GM23338 (cell line): ENCODE data around the gene RYR1. TPM values are rescaled to one million over a fixed set of nuclear protein-coding genes. Genes with fewer than 3 reads are reported as not detected.

Experiments used
- ATAC-seq: fragments of 200-7000 bp; cut with Tn5 transposase; 3 replicates; pipeline ENCODE4 v1.9.1; 2020
- DNase-seq: peaks from one replicate; pipeline ENCODE4 v3.0.0-alpha.2; 2015; ENCODE audit warnings: low spot score
- H2AFZ ChIP-seq: fragments of 200-600 bp; sonication (generic); 2 replicates; pipeline ENCODE4 v1.8.0; 2016; ENCODE audit warnings: antibody characterized with exemption, mild to moderate bottlenecking, moderate library complexity
- H3F3A ChIP-seq: fragments of 200-600 bp; sonication (generic); replicated peaks from 2 replicates; pipeline ENCODE4 v1.8.0; 2017; ENCODE audit warnings: antibody characterized with exemption, mixed run types, low read depth
- H3K27ac ChIP-seq: fragments of 200-600 bp; sonication (generic); 2 replicates; pipeline ENCODE4 v1.6.1; 2016; ENCODE audit warnings: low read depth
- H3K27me3 ChIP-seq: fragments of 200-600 bp; sonication (generic); 2 replicates; pipeline ENCODE4 v1.8.0; 2016; ENCODE audit warnings: mild to moderate bottlenecking, mixed run types, moderate library complexity; ENCODE audit not compliant: insufficient read depth
- H3K36me3 ChIP-seq: fragments of 200-600 bp; sonication (generic); 2 replicates; pipeline ENCODE4 v1.8.0; 2016; ENCODE audit warnings: mild to moderate bottlenecking; ENCODE audit not compliant: insufficient read depth
- H3K4me1 ChIP-seq: fragments of 200-600 bp; sonication (generic); 2 replicates; pipeline ENCODE4 v1.8.0; 2016; ENCODE audit warnings: mild to moderate bottlenecking, moderate library complexity; ENCODE audit not compliant: insufficient read depth
- H3K4me2 ChIP-seq: fragments of 200-600 bp; sonication (generic); 2 replicates; pipeline ENCODE4 v1.7.1; 2017; ENCODE audit warnings: mixed run types
- H3K4me3 ChIP-seq: fragments of 200-600 bp; sonication (generic); 2 replicates; pipeline ENCODE4 v1.6.1; 2016; ENCODE audit warnings: mixed run types
- H3K79me2 ChIP-seq: fragments of 200-600 bp; sonication (generic); replicated peaks from 2 replicates; pipeline ENCODE4 v1.8.0; 2017; ENCODE audit warnings: mild to moderate bottlenecking; ENCODE audit not compliant: insufficient read depth
- H3K9me2 ChIP-seq: fragments of 200-600 bp; sonication (generic); 2 replicates; pipeline ENCODE4 v1.8.0; 2017; ENCODE audit not compliant: insufficient read depth
- H4K20me1 ChIP-seq: fragments of 200-600 bp; sonication (generic); replicated peaks from 2 replicates; pipeline ENCODE4 v1.8.0; 2017; ENCODE audit warnings: mild to moderate bottlenecking; ENCODE audit not compliant: insufficient read depth
- H3K27ac Mint-ChIP-seq: 2 replicates; pipeline ENCODE4 v1.8.0; 2020; ENCODE audit warnings: inconsistent platforms, mild to moderate bottlenecking, moderate library complexity, mixed read lengths
- H3K27me3 Mint-ChIP-seq: 3 replicates; pipeline ENCODE4 v1.8.0; 2022; ENCODE audit warnings: low read depth, mild to moderate bottlenecking, moderate library complexity, mixed read lengths, inconsistent platforms; ENCODE audit not compliant: insufficient read depth, poor library complexity
- H3K36me3 Mint-ChIP-seq: 3 replicates; pipeline ENCODE4 v1.8.0; 2021; ENCODE audit warnings: low read depth, mild to moderate bottlenecking, inconsistent platforms, moderate library complexity, mixed read lengths
- H3K4me1 Mint-ChIP-seq: 3 replicates; pipeline ENCODE4 v1.8.0; 2020; ENCODE audit warnings: mild to moderate bottlenecking, inconsistent platforms, mixed read lengths
- H3K4me3 Mint-ChIP-seq: 3 replicates; pipeline ENCODE4 v1.8.0; 2021; ENCODE audit warnings: moderate library complexity, mild to moderate bottlenecking, inconsistent platforms, mixed read lengths
- H3K9me3 Mint-ChIP-seq: 3 replicates; pipeline ENCODE4 v1.8.0; 2020; ENCODE audit warnings: moderate library complexity, mild to moderate bottlenecking, inconsistent platforms, mixed read lengths
- EZH2 ChIP-seq: fragments of 200-600 bp; sonication (generic); IDR thresholded peaks from one replicate; pipeline ENCODE4 v1.8.0; 2017; ENCODE audit warnings: antibody characterized with exemption, mild to moderate bottlenecking, low read depth; ENCODE audit not compliant: unreplicated experiment
- JUNB ChIP-seq: IDR thresholded peaks from one replicate; pipeline ENCODE4 v1.6.1; 2016; ENCODE audit warnings: antibody characterized with exemption; ENCODE audit not compliant: unreplicated experiment
- POLR2AphosphoS5 ChIP-seq: IDR thresholded peaks from 2 replicates; pipeline ENCODE4 v1.6.1; 2016; ENCODE audit warnings: antibody characterized with exemption, low read depth
- ZNF114 ChIP-seq: fragments of 250-450 bp; sonication (Bioruptor Pico); IDR thresholded peaks from 2 replicates; pipeline ENCODE4 v1.5.0; 2020; ENCODE audit warnings: mild to moderate bottlenecking, moderate library complexity
- ZNF331 ChIP-seq: fragments of 250-450 bp; sonication (Bioruptor Pico); IDR thresholded peaks from 2 replicates; pipeline ENCODE4 v1.5.0; 2020; ENCODE audit warnings: low read depth, mild to moderate bottlenecking, moderate library complexity
- ZNF462 ChIP-seq: fragments of 250-450 bp; sonication (Bioruptor Pico); IDR thresholded peaks from 2 replicates; pipeline ENCODE4 v1.5.0; 2020; ENCODE audit warnings: mild to moderate bottlenecking, moderate library complexity
- polyA plus RNA-seq: library from polyadenylated mRNA; unstranded; fragments of >200 nt; fragmentation: Nextera tagmentation; extraction: Ambion mirVana; gene quantifications from 2 replicates; pipeline ENCODE4 v1.2.1, GENCODE V29; 2016
- total RNA-seq: library from RNA; depleted of rRNA; stranded (reverse); fragments of >200 nt; shearing (Covaris generic); gene quantifications from 2 replicates; pipeline ENCODE4 v1.2.3, GENCODE V29; 2014
- TF ChIP-seq, protein P1 (sequence below): IDR thresholded peaks from 2 replicates; pipeline ENCODE4 v1.6.1; 2016; ENCODE audit warnings: antibody characterized with exemption
- TF ChIP-seq, protein P2 (sequence below): IDR thresholded peaks from one replicate; pipeline ENCODE4 v1.6.1; 2018; ENCODE audit warnings: antibody characterized with exemption; ENCODE audit not compliant: unreplicated experiment

Gene RYR1
- total and polyA plus RNA-seq, 2 experiments from 2014 or later: 4.0 to 26.7 TPM

DNA sequence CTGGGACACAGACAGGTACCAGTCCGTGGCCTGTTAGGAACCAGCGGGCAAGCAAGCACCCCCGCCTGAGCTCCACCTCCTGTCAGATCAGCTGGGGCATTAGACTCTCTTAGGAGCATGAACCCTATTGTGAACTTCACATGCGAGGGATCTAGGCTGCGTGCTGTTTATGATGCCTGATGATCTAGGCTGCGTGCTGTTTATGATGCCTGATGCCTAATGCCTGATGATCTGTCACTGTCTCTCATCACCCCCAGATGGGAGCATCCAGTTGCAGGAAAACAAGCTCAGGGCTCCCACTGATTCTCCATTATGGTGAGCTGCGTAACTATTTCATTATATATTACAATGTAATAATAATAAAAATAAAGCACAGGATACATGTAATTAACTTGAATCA is 11.1 kb upstream of the RYR1 start:
- DNase-seq: no peak
- Mint-ChIP-seq H3K4me3 (no peak overlapping the region), H3K4me1 (peaks cover 16% of the 10 kb centered on the region), H3K9me3 (no peaks in the 10 kb centered on the region), H3K36me3 (no peaks in the 10 kb centered on the region; the same call in 2 of the 3 replicates), H3K27ac (no peak overlapping the region), H3K27me3 (peaks cover 32% of the 10 kb centered on the region)
- Histone ChIP-seq H3K79me2 (no peaks in the 10 kb centered on the region), H2AFZ (no peak overlapping the region), H3K9me2 (no peaks in the 10 kb centered on the region), H3F3A (0 out of 2 replicates have a peak, but pooled peaks cover 25% of the 10 kb centered on the region), H3K4me3 (no peak overlapping the region), H3K36me3 (no peaks in the 10 kb centered on the region), H3K27me3 (peaks cover 10% of the 10 kb centered on the region; the same call in 1 of the 2 replicates), H3K27ac (no peak overlapping the region), H3K4me1 (peaks cover 24% of the 10 kb centered on the region), H4K20me1 (no peaks in the 10 kb centered on the region), H3K4me2 (no peak overlapping the region)
- no peak for TF ChIP-seq ZNF331 (CRISPR knock-in tag)
- ATAC-seq: no peak

GRCh38 chr19:38424272-38424671 is 9.2 kb upstream of the RYR1 start:
- no peak overlapping the region for H3K27ac Mint-ChIP-seq

More at GRCh38 chr19:38424272-38424671, 9.2 kb upstream of the RYR1 start:
- Mint-ChIP-seq H3K36me3 (no peaks in the 10 kb centered on the region), H3K4me1 (peaks cover 9% of the 10 kb centered on the region), H3K27me3 (peaks cover 23% of the 10 kb centered on the region), H3K4me3 (no peak overlapping the region), H3K9me3 (no peaks in the 10 kb centered on the region)
- H3K4me2 ChIP-seq: no peak overlapping the region
- TF ChIP-seq EZH2: no peak
- TF ChIP-seq ZNF114 (CRISPR knock-in tag): no peak
- no peak for TF ChIP-seq ZNF331 (CRISPR knock-in tag)
- TF ChIP-seq, protein P1, sequence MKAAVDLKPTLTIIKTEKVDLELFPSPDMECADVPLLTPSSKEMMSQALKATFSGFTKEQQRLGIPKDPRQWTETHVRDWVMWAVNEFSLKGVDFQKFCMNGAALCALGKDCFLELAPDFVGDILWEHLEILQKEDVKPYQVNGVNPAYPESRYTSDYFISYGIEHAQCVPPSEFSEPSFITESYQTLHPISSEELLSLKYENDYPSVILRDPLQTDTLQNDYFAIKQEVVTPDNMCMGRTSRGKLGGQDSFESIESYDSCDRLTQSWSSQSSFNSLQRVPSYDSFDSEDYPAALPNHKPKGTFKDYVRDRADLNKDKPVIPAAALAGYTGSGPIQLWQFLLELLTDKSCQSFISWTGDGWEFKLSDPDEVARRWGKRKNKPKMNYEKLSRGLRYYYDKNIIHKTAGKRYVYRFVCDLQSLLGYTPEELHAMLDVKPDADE: no peak
- TF ChIP-seq, protein P2, sequence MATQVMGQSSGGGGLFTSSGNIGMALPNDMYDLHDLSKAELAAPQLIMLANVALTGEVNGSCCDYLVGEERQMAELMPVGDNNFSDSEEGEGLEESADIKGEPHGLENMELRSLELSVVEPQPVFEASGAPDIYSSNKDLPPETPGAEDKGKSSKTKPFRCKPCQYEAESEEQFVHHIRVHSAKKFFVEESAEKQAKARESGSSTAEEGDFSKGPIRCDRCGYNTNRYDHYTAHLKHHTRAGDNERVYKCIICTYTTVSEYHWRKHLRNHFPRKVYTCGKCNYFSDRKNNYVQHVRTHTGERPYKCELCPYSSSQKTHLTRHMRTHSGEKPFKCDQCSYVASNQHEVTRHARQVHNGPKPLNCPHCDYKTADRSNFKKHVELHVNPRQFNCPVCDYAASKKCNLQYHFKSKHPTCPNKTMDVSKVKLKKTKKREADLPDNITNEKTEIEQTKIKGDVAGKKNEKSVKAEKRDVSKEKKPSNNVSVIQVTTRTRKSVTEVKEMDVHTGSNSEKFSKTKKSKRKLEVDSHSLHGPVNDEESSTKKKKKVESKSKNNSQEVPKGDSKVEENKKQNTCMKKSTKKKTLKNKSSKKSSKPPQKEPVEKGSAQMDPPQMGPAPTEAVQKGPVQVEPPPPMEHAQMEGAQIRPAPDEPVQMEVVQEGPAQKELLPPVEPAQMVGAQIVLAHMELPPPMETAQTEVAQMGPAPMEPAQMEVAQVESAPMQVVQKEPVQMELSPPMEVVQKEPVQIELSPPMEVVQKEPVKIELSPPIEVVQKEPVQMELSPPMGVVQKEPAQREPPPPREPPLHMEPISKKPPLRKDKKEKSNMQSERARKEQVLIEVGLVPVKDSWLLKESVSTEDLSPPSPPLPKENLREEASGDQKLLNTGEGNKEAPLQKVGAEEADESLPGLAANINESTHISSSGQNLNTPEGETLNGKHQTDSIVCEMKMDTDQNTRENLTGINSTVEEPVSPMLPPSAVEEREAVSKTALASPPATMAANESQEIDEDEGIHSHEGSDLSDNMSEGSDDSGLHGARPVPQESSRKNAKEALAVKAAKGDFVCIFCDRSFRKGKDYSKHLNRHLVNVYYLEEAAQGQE: no peak
- TF ChIP-seq ZNF462 (CRISPR knock-in tag): no peak
- no peak for TF ChIP-seq POLR2AphosphoS5
- no peak for TF ChIP-seq JUNB
- no peaks in the 10 kb centered on the region for H3K9me2 ChIP-seq
- DNase-seq: no peak
- no peaks in the 10 kb centered on the region for H4K20me1 ChIP-seq
- no peaks in the 10 kb centered on the region for H3K79me2 ChIP-seq
- H2AFZ ChIP-seq: no peak overlapping the region
- no peak for ATAC-seq
- H3K27me3 ChIP-seq: no peaks in the 10 kb centered on the region
- no peak overlapping the region for H3K4me3 ChIP-seq
- H3K27ac ChIP-seq: no peak overlapping the region
- peaks cover 14% of the 10 kb centered on the region; the same call in 1 of the 2 replicates for H3F3A ChIP-seq
- no peaks in the 10 kb centered on the region for H3K36me3 ChIP-seq
- H3K4me1 ChIP-seq: peaks cover 22% of the 10 kb centered on the region
